ENCODE measurements around the gene PRKG1.

The PRKG1 gene

GRCh38 chr10:51760864-51761640 lies 686.8 kb downstream of the PRKG1 start:
- DNase-seq (ENCODE audit: low spot score), result no peak

- no peak for DNase-seq (ENCODE audit: low spot score)
These were observed 689.5 kb downstream of the PRKG1 start for GRCh38 chr10:51763746-51764145.

DNA sequence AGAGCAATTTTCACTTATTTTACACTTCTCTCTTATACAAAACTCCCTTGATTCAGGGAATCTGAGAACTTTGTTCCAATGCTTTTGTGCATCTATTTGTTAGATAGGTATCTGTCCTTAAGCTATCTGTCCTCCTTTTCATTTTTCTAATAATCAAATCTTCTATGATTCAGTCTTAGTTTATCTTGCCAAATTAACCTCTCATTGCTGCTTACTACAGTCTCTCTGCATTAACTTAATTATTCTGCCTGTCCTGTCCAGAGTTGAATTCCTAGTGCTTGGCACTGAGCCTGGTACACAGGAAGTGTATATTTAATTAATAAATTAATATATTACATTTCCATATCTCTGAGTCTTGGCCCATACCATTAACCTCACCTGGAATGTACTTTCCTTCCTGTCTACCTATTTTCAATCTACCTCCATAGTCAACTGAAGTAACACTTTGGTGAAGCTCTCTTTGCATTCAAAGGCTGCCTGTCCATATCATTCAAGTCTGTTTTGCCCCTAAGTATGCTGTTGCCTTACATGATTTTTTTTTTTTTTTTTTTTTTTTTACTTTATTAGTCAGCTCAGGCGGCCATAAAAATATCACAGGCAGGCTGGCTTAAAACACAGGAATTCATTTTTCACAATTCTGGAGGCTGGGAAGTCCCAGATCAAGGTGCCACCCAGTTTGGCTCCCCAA lies 691.1 kb downstream of the PRKG1 start:
- no peak for DNase-seq (ENCODE audit: low spot score)

DNA sequence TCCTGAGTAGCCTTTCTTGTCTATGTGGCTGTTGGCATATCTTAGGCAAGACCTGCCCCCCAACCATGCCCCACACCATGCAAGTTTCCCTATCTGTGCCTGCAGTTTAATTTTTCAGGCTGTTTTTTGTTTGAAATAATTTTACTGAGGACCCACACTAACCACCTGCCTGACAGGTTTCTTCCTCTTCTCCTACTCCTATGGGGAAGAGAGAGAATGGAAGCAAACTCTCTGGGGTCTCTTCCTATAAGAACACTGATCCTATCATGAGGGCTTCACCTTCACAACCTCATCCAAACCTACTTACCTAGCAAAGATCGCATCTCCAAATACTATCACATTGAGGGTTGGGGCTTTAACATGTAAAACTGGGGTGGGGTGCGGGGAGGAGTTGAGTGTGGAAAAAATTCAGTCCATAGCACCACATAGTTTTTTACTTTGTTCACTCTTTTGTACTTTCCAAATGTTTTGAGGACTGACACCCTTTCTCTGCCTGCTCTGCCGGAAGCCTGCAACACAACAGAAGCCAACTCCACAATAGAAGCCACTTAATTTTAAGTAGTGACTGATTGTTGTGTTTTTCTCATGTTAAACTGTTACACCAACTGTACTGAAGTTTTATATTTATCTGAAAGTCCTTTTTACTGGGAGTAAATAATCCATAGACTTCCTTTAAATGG lies 692.3 kb downstream of the PRKG1 start:
- no peak for DNase-seq (ENCODE audit: low spot score)

DNA sequence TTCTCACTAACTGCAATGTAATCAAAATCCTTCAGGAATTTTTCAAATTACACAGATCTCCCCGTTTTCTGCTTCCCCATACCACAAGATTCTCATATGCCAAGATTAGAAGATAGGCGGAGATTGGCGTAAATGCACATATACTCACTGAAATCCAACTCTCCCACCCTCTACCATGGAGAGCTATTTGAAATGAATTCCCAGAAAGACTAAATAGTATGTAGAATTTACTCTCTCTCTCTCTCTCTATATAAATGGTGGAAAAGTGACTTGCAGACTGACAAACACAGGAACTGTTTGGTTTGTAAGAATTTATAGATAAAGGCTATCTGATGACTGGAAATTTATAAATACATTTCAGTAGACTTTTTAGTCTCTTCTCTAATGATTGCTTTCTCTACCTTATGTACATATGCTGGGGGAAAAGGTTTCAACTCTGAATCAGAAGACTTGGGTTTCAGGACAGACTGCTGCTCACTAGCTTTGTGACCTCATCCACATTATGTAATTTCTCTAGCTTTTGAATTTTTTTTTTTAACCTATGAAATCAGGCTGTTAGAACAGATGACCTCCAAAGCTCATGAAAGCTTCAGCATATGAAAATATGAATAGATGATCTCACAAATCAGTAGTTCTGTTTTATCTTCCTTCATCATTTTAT lies 692.9 kb downstream of the PRKG1 start:
- no peak for DNase-seq (ENCODE audit: low spot score)

DNA sequence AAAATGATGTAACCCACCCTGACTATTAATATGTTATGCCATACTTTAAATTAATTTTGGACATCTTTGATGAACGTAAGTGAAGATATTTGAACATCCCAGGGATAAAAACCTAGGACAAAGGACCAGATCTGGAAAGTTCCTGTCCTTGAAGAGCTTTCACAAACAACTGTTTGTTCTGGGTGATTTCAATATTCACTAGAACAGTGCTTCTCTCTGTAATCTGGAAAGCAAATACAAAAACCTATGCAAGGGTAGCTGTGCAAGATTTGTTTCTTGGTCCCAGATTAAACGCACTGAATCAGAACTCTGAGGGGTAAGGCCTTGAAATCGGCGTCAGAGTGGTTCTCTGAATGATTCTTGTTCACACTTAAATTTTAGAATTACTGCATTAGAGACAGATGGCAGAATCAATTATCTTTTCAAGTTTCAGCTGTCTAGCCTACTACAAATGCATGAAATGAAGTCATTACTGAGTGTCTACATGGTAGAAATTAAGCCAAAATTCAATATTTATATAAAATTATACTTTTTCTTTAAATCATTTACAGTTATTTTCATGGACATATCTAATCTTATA lies 694.7 kb downstream of the PRKG1 start:
- DNase-seq (ENCODE audit: low spot score), result no peak

DNA sequence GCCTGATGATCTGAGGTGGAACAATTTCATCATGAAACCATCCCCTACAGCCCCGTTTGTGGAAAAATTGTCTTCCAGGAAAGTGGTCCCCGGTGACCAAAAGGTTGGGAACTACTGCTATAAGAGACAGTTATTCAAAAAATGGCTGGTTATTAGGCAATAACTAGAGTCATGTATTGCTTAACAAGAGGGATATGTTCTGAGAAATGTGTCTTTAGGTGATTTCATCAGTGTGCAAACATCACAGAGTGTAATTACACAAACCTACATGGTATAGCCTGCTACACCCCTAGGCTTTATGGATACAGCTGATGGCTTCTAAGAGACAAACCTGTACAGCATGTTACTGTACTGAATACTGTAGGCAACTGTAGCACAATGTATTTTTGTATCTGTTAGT lies 696.4 kb downstream of the PRKG1 start:
- DNase-seq (ENCODE audit: low spot score), result no peak

GRCh38 chr10:51772387-51772786 lies 698.1 kb downstream of the PRKG1 start:
- no peak for DNase-seq (ENCODE audit: low spot score)

DNA sequence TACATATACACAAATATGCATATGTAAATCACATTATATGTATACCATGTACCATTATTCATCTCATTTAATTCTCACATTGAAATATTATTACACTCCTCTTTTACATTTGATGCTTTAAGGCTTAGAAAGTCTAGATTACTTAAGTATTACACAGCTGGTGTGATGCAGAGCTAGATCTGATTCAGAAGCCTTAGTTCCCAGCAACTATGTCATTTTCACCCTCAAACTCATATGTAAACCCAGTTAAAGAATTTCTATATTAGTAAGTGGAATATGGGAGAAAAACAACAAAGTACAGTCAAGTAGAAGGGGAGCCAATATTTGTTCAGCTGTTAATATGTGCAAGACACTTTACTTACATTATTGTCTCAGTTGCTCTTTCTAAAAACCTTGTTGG lies 699.4 kb downstream of the PRKG1 start:
- DNase-seq (ENCODE audit: low spot score), result no peak

- no peak for DNase-seq (ENCODE audit: low spot score)
These were observed 709.7 kb downstream of the PRKG1 start for GRCh38 chr10:51783941-51784340.

- no peak for DNase-seq (ENCODE audit: low spot score)
These were observed 711.9 kb downstream of the PRKG1 start for GRCh38 chr10:51786016-51786683.

DNA sequence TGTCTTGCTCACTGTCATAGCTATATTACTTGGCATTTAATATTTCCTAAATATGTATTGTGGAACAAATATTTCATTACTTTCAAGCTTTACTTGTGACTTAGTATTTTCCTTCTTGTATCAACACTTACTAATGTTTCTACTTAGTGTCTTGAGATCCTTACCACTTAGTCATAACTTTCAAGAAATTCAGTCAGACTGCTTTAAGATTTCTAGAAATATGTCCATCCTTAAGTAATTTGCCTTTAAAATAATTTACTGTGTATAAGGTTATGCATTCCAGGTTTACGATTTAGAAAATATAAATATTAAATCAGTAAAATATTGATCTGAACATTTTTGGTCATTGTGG lies 712.4 kb downstream of the PRKG1 start:
- no peak for DNase-seq (ENCODE audit: low spot score)

DNA sequence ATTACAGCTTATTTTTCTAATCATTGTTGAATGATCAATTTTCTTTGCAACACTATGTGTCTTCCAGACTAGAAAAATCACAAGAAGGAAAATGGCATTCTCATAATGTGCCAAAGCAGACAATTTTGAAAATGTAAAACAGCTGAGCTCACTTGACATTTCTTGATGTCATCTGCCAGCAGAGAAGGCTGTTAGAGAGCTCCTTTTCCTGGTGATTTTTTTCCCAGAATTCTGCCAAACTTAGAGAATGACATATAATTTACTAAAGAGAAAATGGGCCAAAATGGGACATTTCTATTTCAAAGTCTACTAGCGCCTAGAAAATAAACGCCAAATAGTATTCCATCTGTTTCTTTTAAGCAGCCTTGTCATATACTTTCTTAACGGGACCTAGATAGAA lies 714.0 kb downstream of the PRKG1 start:
- no peak for DNase-seq (ENCODE audit: low spot score)

- DNase-seq (ENCODE audit: low spot score), result no peak
These were observed 714.8 kb downstream of the PRKG1 start for GRCh38 chr10:51789118-51789517.

DNA sequence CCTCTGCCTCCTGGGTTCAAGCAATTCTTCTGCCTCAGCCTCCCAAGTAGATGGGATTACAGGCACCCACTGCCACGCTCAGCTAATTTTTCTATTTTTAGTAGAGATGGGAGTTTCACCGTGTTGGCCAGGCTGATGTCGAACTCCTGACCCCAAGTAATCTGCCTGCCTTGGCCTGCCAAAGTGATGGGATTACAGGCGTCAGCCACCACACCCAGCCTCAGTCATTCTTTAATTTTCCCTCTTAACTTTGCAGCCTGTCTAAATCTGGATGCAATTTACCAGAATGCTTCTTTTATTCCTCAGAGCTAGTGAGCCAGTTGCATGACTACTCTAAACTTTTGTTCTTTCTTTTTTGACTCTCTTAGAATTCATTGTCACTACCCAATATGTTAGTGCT lies 715.6 kb downstream of the PRKG1 start:
- no peak for DNase-seq (ENCODE audit: low spot score)

DNA sequence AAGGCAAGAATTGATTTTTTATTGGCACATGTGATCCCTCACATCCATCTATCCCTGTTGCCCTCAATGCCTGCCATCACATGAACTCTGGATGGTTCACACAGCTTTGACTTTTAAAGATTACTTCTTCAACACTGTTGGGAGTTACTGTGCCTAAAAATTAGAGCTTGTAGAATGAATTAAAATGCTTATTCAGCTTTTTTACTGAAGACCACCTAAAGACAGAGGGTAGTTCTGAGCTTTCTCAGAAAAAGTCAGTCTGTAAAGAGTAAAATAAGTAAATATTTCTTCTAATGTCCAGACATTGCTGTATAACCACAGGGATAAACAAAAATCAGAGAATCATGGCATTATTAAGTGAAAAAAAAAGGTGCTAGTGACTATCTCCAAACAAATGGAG lies 718.4 kb downstream of the PRKG1 start:
- DNase-seq (ENCODE audit: low spot score), result no peak

DNA sequence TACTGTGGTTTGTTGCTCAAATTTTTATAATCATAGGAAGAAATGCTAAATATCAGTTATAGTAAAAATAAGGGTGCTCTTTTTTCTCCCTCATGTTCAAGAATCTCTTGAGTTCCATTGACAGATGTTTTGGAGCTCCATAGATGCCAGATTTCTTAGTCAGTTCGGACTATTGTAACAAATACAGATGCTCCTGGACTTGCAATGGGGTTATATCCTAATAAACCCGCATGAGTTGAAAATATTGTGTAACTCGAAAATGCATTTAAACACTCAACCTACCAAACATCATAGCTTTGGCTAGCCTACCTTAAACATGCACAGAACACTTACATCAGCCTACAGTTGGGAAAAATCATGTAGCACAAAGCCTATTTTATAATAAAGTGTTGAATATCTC lies 725.8 kb downstream of the PRKG1 start:
- no peak for DNase-seq (ENCODE audit: low spot score)

DNA sequence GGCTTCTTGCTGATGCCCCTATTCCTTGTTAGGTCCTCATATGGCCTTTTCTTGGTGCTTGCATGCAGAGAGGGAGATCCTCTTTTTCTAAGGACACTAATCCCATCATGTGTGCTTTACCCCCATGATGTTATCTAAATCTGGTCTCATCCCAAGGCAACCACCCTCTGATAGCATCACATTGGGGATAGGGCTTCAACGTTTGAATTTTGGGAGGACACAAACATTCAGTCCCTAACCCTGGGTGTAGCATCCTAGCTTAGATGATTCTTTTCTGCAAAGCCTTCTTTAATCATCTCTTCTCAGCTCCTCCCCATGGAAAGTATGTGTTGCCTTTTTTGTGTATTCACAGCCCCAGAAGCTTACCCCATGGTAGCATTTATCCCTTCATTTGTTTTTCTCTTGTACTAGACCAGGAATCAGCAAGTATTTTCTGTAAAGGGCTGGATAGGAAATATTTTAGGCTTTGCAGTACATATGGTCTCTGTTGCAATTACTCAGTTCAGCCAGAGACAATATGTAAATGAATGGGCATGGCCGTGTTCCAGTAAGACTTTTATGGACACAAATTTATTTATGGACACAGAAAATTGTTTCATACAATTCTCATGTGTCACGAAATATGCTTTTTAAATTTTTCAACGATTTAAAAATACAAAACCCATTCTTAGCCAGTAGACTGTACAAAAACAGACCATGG lies 726.6 kb downstream of the PRKG1 start:
- DNase-seq (ENCODE audit: low spot score), result no peak

- DNase-seq (ENCODE audit: low spot score), result no peak
These were observed 727.7 kb downstream of the PRKG1 start for GRCh38 chr10:51802030-51802429.

GRCh38 chr10:51804866-51805265 lies 730.6 kb downstream of the PRKG1 start:
- DNase-seq (ENCODE audit: low spot score), result peak; percentile 22

Measured in RKO (cell line).